ENCODE data around the gene ZNF331.

The ZNF331 gene

GRCh38 chr19:53504885-53505284, 33.1 kb upstream of the ZNF331 start:
- CTCF ChIA-PET: interaction anchor here (0.6 to 1.6 kb wide), 3 partner anchors 10 to 182 kb away, joined by 3 to 5 read pairs (median 3); no protein-coding TSS in a partner anchor
- Histone ChIP-seq H3K9me3 (ENCODE audit: control insufficient read depth, insufficient read depth, low read depth, low read length) (no peaks in the 10 kb centered on the region; the same call in 1 of the 2 replicates), H3K36me3 (ENCODE audit: control insufficient read depth in 2 of 2, insufficient read depth in 1 of 2, low read length in 2 of 2) (no peaks in the 10 kb centered on the region), H3K4me3 (ENCODE audit: low read depth, low read length) (no peak overlapping the region), H3K4me1 (ENCODE audit: control insufficient read depth, insufficient read depth, low read length) (no peaks in the 10 kb centered on the region), H3K27ac (ENCODE audit: extremely low read depth, low read depth, low read length) (no peak overlapping the region)
- TF ChIP-seq IKZF3 (tag by site-specific recombination; IDR thresholded peaks at IDR 0.05): no peak
- TF ChIP-seq HOXA7 (CRISPR knock-in tag; IDR thresholded peaks at IDR 0.05; ENCODE audit: borderline replicate concordance): no peak
- POLR2A ChIA-PET: no interaction called here

- H3K27ac ChIP-seq (ENCODE audit: extremely low read depth, low read depth, low read length): no peak overlapping the region
- TF ChIP-seq ZNF391 (tag by site-specific recombination; IDR thresholded peaks at IDR 0.05; ENCODE audit: borderline replicate concordance, low read depth) (no peak), ZNF768 (tag by site-specific recombination; IDR thresholded peaks at IDR 0.05) (no peak), ZNF184 (tag by site-specific recombination; IDR thresholded peaks at IDR 0.05) (no peak), ZNF518A (tag by site-specific recombination; conservative IDR thresholded peaks at IDR 0.05; ENCODE audit: low read depth) (no peak), ZNF571 (tag by site-specific recombination; IDR thresholded peaks at IDR 0.05) (no peak)
- H3K36me3 ChIP-seq (ENCODE audit: control insufficient read depth in 2 of 2, insufficient read depth in 1 of 2, low read length in 2 of 2): no peaks in the 10 kb centered on the region
- H3K4me3 ChIP-seq (ENCODE audit: low read depth, low read length): no peak overlapping the region
- no peaks in the 10 kb centered on the region for H3K4me1 ChIP-seq (ENCODE audit: control insufficient read depth, insufficient read depth, low read length)
- POLR2A ChIA-PET: no interaction called here
- no peaks in the 10 kb centered on the region; the same call in 1 of the 2 replicates for H3K9me3 ChIP-seq (ENCODE audit: control insufficient read depth, insufficient read depth, low read depth, low read length)
- CTCF ChIA-PET: interaction anchor here (0.6 to 1.6 kb wide), 2 partner anchors 82 to 1225 kb away, joined by 3 to 4 read pairs; no protein-coding TSS in a partner anchor
Observed at GRCh38 chr19:53506728-53507127, 31.2 kb upstream of the ZNF331 start.

GRCh38 chr19:53507523-53508442, 30.2 kb upstream of the ZNF331 start:
- TF ChIP-seq ZNF585B (tag by site-specific recombination; IDR thresholded peaks at IDR 0.05) (no peak), ZNF558 (tag by site-specific recombination; IDR thresholded peaks at IDR 0.05) (no peak), BCL11A (tag by site-specific recombination; IDR thresholded peaks at IDR 0.05; ENCODE audit: low read depth) (no peak), ZBTB7A (tag by site-specific recombination; IDR thresholded peaks at IDR 0.05; ENCODE audit: low read depth) (no peak), ZNF202 (tag by site-specific recombination; IDR thresholded peaks at IDR 0.05; ENCODE audit: borderline replicate concordance) (no peak), KLF16 (tag by site-specific recombination; IDR thresholded peaks at IDR 0.05) (no peak), ZNF335 (tag by site-specific recombination; conservative IDR thresholded peaks at IDR 0.05) (no peak)

More at GRCh38 chr19:53507523-53508442, 30.2 kb upstream of the ZNF331 start:
- Histone ChIP-seq H3K36me3 (ENCODE audit: control insufficient read depth in 2 of 2, insufficient read depth in 1 of 2, low read length in 2 of 2) (no peaks in the 10 kb centered on the region), H3K27ac (ENCODE audit: extremely low read depth, low read depth, low read length) (no peak overlapping the region), H3K4me3 (ENCODE audit: low read depth, low read length) (no peak overlapping the region), H3K4me1 (ENCODE audit: control insufficient read depth, insufficient read depth, low read length) (no peaks in the 10 kb centered on the region), H3K9me3 (ENCODE audit: control insufficient read depth, insufficient read depth, low read depth, low read length) (no peaks in the 10 kb centered on the region; the same call in 1 of the 2 replicates)
- ChIA-PET CTCF (interaction anchor here (0.6 to 1.6 kb wide), 2 partner anchors 83 to 1224 kb away, joined by 3 to 4 read pairs; no protein-coding TSS in a partner anchor), POLR2A (interaction anchor here (1.3 kb wide), 1 partner anchor 13 kb away, joined by 5 read pairs; no protein-coding TSS in a partner anchor)
